Skin epidermis (tissue), 12 donors: Measurements from ENCODE around the gene PRRG1.
A peak's percentile ranks its signal among the peaks of the same experiment; 100 is the strongest.
"Not testable (repeated sequence)": the region's sequence is repeated elsewhere in the genome, so short reads cannot be mapped to it uniquely, and the experiment has no call there.

Experiments used
- H3K27ac ChIP-seq, 21 experiments: fragments of 200-600 bp; sonication (generic) in 11 of 21; one replicate each; pipeline ENCODE4 v1.5.0; 2020; ENCODE audit warnings: mild to moderate bottlenecking in 3 of 21, inconsistent platforms in 2 of 21, moderate library complexity in 2 of 21
- H3K4me3 ChIP-seq, 7 experiments: fragments of 200-600 bp; sonication (generic) in 2 of 7; one replicate each; pipeline ENCODE4 v1.5.0; 2020; ENCODE audit warnings: inconsistent platforms in 2 of 7, mild to moderate bottlenecking in 2 of 7, moderate library complexity in 1 of 7

Gene PRRG1

GRCh38 chrX:37349221-37350033, at the start of gene PRRG1:
TSS of gene PRRG1 (plus strand) at chrX:37349364. CDS start at chrX:37406250, 56,886 bp downstream.
- H3K27ac ChIP-seq, result peak within 1 kb of the TSS in 19 of 21 experiments; percentile 31 to 81 (median 70)
- H3K4me3 ChIP-seq, result peak within 1 kb of the TSS; percentile 44 to 56 (median 50)

GRCh38 chrX:37302569-37302968, 46.6 kb upstream of the PRRG1 start:
- Histone ChIP-seq H3K4me3 (no peak overlapping the region), H3K27ac (no peak overlapping the region)

- H3K27ac ChIP-seq, H3K4me3 ChIP-seq: not testable (repeated sequence)
Measured at GRCh38 chrX:37305238-37305637, 43.9 kb upstream of the PRRG1 start.

- Histone ChIP-seq H3K27ac (no peak overlapping the region), H3K4me3 (no peak overlapping the region)
Measured at GRCh38 chrX:37314531-37314930, 34.6 kb upstream of the PRRG1 start.

GRCh38 chrX:37315511-37316248, 33.5 kb upstream of the PRRG1 start:
- no peak overlapping the region for H3K27ac ChIP-seq
- H3K4me3 ChIP-seq, result no peak overlapping the region

- Histone ChIP-seq H3K4me3 (no peak overlapping the region), H3K27ac (no peak overlapping the region)
Measured at GRCh38 chrX:37320541-37321203, 28.5 kb upstream of the PRRG1 start.

GRCh38 chrX:37330642-37331041, 18.5 kb upstream of the PRRG1 start:
- Histone ChIP-seq H3K4me3 (no peak overlapping the region), H3K27ac (no peak overlapping the region)

GRCh38 chrX:37331546-37331945, 17.6 kb upstream of the PRRG1 start:
- H3K27ac ChIP-seq, result no peak overlapping the region

GRCh38 chrX:37332055-37332454, 17.1 kb upstream of the PRRG1 start:
- no peak overlapping the region for H3K4me3 ChIP-seq
- no peak overlapping the region for H3K27ac ChIP-seq

More at GRCh38 chrX:37331546-37331945, 17.6 kb upstream of the PRRG1 start:
- H3K4me3 ChIP-seq, result no peak overlapping the region

GRCh38 chrX:37332987-37333658, 16.0 kb upstream of the PRRG1 start:
- no peak overlapping the region for H3K27ac ChIP-seq
- H3K4me3 ChIP-seq, result no peak overlapping the region

GRCh38 chrX:37347420-37347819, 1.7 kb upstream of the PRRG1 start:
- no peak overlapping the region for H3K4me3 ChIP-seq
- H3K27ac ChIP-seq, result no peak overlapping the region

- Histone ChIP-seq H3K4me3 (peak overlapping the region; percentile 44 to 56 (median 50)), H3K27ac (peak overlapping the region in 12 of 21 experiments; percentile 18 to 81 (median 56))
Measured at GRCh38 chrX:37348231-37348970, 763 bp upstream of the PRRG1 start.

GRCh38 chrX:37348971-37349220, 268 bp upstream of the PRRG1 start:
- H3K27ac ChIP-seq, result peak overlapping the region in 12 of 21 experiments; percentile 18 to 81 (median 56)
- peak overlapping the region; percentile 44 to 56 (median 50) for H3K4me3 ChIP-seq

GRCh38 chrX:37350034-37350365, 836 bp downstream of the PRRG1 start:
- peak overlapping the region; percentile 44 to 56 (median 50) for H3K4me3 ChIP-seq
- peak overlapping the region in 17 of 21 experiments; percentile 36 to 81 (median 75) for H3K27ac ChIP-seq

- H3K4me3 ChIP-seq, result no peak overlapping the region
- H3K27ac ChIP-seq, result no peak overlapping the region
Measured at GRCh38 chrX:37353646-37354045, 4.5 kb downstream of the PRRG1 start.

GRCh38 chrX:37357436-37357835, 8.3 kb downstream of the PRRG1 start:
- H3K27ac ChIP-seq, result no peak overlapping the region
- H3K4me3 ChIP-seq, result no peak overlapping the region

GRCh38 chrX:37361596-37361995, 12.4 kb downstream of the PRRG1 start:
- H3K27ac ChIP-seq, result no peak overlapping the region

GRCh38 chrX:37364666-37365065, 15.5 kb downstream of the PRRG1 start:
- H3K4me3 ChIP-seq, result no peak overlapping the region
- H3K27ac ChIP-seq, result no peak overlapping the region

More at GRCh38 chrX:37361596-37361995, 12.4 kb downstream of the PRRG1 start:
- H3K4me3 ChIP-seq, result no peak overlapping the region

GRCh38 chrX:37367946-37368345, 18.8 kb downstream of the PRRG1 start:
- no peak overlapping the region for H3K4me3 ChIP-seq
- H3K27ac ChIP-seq, result no peak overlapping the region
